Suppressor macrophage (primary cell): ENCODE measurements around the gene SGCD.

Experiments
- DNase-seq, 4 experiments: peaks; one replicate each; pipeline ENCODE4 v3.0.0-alpha.2; 2020 to 2022

The SGCD gene

GRCh38 chr5:156800929-156801328, 474.0 kb downstream of the SGCD start:
- DNase-seq: no peak

- DNase-seq: no peak
Measured at GRCh38 chr5:156802501-156802900, 475.5 kb downstream of the SGCD start.

- no peak for DNase-seq
Measured at GRCh38 chr5:156803404-156803803, 476.4 kb downstream of the SGCD start.

- DNase-seq: no peak
Measured at GRCh38 chr5:156812959-156813358, 486.0 kb downstream of the SGCD start.

GRCh38 chr5:156815988-156816599, 489.1 kb downstream of the SGCD start:
- peak; percentile 10 to 35 (median 24) for DNase-seq
